Activated T-helper 1 cell treated with anti-CD3 and anti-CD28 coated beads, Interleukin-2, amount 50 U/mL, for 16 hours (primary cell): ENCODE data around the gene MAT2A.
"Not testable (repeated sequence)": the region's sequence is repeated elsewhere in the genome, so short reads cannot be mapped to it uniquely, and the experiment has no call there.

Experiments used
- DNase-seq, 2 donors: peaks; one replicate each; pipeline ENCODE4 v3.0.0-alpha.2; 2020; ENCODE audit warnings: low read depth in 1 of 2, low spot score in 1 of 2

The MAT2A gene

DNA sequence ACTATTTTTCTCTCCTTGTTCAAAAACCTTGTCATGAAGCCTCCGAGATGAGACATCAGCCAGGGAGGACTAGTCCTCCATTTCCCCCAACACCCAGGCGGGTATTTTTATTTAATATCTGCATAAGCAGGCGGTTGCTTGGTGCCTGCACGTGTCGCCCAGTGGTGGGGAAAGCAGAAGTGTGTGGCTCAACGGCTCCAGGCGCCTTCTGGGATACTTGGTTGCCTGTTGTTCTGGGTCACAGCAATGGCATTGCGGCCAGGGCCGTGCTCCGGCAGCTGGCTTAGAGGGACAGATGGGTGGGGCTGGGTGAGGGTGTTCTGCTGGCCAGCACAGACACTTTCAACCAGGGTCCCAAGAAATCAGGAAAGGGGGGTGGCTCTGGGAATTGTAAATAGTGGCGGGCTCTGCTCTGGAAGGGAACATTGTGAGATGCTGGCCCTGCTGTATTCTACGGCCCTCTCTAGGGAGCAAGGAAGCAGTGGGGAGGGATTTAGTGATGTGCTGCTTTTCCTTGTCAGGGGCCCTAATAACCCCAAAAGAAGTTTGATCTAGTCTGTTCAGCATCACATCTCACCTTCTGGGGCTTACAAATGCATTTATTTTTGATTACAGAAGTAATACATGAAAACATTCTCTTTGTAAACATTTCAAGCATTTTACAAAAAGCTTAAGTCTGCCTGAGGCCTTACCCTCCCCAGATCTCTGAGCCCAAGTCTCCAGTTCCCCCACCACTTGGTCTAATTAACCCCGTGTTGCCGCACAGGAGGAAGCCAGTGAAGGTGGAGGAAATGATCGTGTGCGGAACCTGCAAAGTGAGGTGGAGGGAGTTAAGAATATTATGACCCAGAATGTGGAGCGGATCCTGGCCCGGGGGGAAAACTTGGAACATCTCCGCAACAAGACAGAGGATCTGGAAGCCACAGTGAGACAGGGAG is 39.5 kb downstream of the MAT2A start:
- no peak for DNase-seq

DNA sequence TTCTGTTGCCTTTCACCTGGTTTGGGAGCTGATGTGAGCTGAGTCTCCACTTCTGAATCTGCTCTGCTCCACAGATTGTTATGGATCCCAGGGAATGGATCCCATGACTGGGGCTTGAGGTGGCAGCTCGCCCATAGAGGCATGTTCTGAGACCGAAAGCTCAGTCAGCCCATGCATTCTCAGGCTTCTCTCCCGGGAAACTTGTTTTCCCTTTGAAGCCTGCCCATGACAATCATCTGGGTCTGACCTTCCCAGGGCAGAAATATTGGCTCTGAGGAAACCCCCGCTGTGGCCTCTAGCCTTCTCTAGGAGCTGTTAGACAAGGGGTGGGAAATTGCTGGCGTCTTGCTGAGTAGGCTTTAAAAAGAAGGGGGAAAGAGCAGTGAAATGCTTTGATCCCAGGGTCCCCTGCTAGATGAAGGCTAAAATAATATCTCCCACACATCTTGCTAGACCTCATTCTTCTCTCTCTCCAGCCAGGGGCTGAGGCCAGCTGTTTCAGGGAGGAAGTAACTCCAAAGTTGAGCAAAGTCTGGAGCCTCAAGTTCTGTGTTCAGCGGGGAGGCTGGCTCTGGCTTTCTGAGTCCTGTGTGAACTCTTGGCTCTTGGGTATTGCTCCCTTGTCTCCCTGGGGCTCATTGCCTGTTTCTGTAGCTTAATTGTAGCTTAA is 40.4 kb downstream of the MAT2A start:
- DNase-seq, result no peak

DNA sequence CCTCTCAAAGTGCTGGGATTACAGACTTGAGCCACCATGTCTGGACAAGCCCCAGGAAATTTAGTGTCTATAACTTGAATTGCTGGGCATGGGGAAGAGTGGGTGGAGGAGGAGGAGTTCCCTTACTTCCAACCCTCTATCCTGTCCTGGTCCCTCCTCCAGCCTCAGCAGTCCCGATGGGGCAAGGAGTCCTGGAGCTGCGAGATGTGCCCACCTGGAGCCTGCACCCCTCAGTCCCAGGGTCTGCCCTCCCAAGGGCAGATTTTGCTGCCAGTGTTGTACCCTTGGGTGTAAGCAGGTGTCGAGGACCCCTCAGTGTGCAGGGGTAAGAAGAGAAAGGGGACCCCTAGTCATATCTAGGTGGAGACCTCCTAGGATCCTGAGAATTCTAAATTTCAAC is 41.2 kb downstream of the MAT2A start:
- DNase-seq, result no peak

DNA sequence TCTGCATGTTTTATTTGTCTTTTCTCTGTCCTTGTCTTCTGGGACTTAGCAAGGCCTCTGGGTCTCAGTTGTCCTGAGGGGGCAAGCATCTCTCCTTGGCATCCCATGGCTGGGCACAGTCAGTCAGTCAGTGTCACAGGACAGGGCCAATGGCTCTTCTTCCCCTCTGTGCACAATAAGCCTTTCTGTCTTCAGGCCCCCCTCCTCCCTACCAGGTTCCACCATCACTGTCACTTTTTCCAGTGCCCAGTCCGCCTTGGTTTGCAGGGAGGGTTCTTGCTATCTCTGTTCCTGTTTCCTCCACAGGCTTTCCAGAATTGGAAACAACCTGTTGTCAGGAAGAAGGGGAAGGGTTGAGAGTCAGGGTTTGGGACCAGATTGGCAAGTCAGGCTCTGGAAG is 43.5 kb downstream of the MAT2A start:
- no peak for DNase-seq

DNA sequence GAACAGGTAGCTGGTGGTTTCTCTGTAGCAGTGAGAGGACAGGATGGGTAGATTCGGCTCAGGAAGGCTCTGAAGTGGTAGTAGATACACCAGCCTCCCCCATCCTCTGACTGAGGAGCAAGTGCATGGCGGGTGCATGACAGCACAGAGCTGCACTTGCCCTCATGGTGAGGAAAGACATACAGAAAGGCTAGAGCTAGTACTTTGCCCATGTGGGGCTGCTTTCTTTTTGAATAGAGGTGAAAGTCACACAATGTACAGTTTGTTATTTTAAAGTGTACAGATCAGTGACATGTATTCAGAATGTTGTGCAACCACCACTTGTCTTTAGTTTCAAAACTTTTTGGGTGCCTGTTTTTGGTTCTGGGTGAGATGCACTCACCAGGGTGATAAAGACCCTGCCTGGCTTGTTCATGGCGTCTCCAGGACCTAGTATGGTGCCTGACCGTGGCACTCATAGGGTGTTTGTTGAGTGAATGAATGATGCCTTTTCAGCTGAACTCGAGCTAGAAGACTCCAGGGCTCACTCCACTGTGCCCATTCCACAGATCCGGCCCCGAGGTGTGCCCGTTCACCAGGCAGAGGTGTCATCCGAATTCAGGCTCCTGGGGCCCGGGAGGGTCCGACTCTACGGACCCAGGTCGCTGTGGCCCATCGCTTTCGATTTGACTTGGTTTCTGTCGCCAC is 44.8 kb downstream of the MAT2A start:
- DNase-seq, result no peak

DNA sequence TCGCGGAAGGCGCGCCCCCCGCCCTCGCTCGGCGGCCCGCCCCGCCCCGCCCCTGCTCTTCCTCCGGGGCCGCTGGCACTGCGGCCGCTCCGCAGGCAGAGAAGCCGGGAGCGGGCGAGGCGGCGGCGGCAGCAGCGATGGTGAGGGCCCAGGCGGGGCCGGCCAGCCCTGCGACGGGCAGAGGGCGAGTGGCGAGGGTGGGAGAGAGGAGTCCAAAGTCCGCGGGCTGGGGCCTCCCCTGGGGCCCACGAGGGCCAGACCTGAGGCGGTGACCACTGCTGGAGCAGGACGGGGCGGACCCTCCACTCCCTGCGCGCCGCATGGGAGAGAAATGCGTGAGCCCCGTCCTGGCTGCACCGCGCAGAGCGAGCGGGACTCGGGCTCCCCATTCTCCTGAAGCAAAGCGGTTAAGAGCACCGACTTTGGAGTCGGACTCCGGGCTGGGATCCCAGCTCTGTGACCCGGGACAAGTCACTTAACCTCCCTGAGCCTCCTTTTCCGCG is 45.4 kb downstream of the MAT2A start, which contains the start of gene VAMP5:
TSS of gene VAMP5 (plus strand) at position 78 of the 503 bp plus-strand sequence. CDS start at position 138, 60 bp downstream.
- no peak for DNase-seq

DNA sequence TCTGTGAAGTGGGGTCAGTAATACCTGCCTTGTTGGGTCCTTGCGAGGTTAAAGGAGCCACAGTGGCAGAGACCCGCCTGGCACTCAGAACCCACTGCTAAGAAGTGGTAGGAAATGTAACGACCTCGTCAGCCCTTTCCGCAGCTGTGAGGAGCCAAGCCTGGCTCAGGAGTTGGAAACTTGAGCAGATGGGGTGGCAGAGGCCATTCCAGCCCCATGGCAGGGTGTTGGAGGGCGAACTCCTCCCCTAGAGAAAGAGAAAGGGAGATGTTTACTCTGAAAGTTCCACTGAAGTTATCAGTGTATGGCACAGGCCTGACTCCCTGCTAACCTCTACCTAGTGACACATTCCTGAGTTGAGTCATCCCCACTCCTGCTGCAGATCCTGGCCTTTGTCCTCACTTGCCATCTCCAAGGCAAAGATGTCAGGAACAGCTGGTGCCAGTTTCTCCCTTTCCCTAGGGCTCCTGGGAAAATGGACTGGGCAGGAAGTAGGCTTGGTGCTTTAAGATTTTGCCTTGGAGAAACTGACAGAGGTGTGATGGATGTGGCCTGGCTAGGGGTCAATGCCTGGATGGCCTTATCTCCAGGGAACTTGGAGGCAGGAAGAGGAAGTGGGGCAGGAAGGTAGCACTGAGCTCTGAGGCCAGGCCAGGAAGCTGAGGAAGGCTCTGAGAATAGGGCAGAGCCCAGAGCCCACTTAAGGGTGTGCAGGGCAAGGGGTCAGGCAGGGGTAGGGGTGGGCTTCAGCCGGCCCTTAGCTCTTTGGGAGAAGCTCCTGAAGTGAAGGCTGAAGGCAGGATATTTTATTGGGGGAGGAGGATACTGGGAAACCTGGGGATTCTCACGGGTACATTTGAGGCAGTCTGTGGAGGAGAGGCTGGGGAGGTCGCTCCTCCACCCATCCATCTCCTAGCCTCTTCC is 46.2 kb downstream of the MAT2A start:
- DNase-seq, result no peak

DNA sequence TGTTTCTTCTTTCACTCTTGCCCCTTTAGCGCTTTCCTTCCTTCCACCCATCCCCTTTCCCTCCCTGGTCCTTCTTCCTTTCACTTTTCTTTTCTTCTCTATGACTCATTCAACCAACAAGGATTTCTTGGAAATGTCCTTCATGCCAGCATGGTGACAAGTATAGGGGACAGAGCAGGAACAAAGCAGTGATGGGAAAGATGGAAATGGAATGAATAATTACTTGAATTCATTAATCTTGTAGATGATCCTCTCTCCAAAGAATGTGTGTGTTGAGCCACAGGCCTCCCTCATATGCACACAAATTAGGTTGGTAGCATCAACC is 46.8 kb downstream of the MAT2A start:
- DNase-seq, result no peak

DNA sequence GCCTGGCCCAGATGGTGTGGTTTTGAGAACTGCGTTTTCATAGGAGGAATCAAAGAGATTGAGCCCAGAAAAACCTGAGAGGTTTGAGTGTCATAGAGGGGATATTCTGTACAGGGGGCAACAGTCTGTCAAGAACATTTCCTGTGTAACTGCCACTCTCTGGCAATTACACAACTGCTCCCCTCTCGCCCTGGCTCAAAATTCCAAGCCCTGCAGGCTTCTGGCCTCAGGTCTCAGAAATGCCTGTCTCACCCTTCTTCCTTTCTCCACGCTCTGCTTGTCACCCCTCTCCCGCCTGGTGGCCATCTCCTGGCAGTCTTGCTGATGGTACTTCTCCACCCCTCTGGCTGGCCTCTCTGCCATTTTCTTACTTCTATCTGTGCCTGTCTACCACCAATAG is 49.3 kb downstream of the MAT2A start:
- no peak for DNase-seq

DNA sequence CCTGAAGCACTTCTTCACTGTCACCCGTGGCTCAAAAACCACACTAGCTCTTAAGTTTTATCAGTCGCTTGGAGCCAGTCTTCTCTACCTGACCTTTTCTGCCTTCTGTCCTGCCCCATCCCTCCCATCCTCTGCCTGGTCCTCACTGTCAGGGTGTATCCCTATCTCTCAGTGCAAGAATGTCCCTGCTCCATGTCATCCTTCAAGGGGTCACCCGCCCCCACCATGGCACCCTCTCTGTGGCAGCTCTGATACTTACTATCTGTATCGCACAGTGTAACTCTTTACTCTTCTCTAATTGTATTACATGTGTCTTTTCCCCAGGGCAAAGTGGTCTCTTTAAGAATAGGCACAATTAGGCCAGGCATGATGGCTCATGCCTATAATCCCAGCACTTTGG is 49.7 kb downstream of the MAT2A start:
- DNase-seq, result no peak

DNA sequence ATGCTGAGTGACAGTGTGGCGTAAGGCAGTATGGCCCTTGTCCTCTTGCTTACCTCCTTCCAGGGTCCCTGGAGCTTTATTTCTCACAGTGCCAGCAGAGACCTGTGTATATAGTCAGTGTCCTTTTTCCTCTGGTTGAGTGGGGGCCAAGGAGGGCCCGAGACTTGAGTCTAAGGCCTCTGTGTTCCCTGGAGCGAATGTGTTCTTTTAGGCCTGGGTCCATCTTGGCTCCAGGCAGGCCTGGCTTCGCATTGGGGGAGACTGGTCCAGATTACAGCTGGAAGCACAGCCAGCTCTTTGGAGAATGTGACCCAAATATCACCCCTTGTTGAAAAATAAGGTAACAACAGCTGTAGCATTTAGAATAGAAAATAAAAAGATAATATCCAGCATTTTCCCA is 50.2 kb downstream of the MAT2A start:
- no peak for DNase-seq

DNA sequence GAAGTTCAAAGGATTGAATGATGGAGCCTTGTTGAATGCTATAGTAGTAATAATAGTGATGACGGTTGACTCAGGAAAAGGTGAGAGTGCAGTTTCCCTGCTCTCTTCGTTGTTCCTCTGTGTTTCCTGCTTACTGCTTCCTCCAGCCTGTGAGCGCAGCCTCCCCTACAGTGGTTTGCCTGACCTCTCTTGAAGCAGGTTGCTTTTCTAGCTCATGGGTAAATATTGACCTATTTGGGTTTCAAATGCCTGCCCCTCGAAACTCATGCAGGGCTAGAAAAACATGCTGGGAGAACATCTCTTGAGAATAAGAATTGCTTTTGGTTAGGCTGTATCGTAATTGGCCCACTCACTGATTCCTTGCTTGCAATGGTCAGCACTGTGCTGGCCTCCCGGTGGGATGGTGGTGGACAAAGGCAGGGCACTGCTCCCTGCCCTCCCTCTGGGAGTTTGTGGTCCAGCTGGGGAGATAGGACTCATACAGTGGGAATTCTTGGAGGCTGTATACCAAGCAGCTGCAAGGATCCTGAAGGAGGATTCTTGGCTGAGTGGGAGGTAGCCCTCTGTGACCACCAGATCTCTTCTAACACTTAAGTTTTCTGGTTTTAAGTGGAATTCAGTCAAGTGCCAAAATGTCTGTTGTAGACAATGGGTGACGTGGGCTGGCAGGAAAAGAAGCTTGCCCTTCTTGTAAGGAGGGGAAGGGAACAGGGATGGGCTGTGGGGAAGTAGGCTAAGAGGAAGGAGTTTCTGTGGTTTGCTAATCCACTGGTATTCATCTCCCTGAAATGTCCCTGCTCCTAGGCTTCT is 51.2 kb downstream of the MAT2A start:
- no peak for DNase-seq

DNA sequence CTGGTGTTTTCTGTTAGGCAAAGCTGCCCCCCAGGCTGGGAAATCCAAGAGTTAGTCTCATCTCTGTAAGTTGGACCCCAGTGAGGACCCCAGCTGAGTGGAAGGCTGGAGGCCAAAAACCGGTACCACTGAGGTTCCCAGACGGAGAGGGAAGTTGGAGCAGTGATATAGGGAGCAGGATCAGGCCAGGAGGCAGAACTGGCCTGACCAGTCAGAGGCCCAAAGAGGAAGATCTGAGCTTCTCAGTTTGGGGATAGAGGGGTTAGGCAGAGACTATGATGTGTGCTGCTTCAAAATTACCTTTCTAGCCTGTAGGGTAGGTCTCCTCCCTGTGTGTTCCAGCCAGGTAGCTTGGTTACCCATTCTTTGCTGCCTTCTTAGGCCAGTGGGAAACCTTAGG is 52.0 kb downstream of the MAT2A start:
- no peak for DNase-seq

DNA sequence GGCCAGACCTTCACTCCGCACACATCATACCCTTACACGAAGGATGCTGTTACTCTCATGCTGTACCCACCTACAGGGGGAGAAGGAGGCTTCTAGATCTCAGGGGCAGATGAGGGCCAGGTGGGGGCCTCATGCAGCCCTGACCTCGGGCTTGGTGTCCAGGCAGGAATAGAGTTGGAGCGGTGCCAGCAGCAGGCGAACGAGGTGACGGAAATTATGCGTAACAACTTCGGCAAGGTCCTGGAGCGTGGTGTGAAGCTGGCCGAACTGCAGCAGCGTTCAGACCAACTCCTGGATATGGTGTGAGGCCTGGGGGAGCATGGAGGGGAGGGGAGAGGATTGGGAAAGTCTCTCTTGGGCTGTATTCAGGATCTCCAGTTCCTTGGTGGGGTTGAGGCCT is 52.6 kb downstream of the MAT2A start:
- no peak for DNase-seq

DNA sequence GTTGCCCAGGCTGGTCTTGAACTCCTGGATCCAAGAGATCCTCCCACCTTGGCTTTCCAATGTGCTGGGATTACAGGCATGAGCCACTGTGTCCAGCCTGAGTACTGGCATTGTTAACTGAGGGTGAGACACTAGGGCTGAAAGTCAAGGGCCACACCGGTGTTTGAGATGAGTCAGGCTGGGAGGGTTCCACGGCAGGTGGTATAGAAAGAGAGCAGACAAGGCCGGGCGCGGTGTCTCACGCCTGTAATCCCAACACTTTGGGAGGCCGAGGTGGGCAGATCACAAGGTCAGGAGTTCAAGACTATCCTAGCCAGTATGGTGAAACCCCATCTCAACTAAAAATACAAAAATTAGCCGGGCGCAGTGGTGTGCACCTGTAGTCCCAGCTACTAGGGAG is 53.3 kb downstream of the MAT2A start:
- not testable (repeated sequence) for DNase-seq

DNA sequence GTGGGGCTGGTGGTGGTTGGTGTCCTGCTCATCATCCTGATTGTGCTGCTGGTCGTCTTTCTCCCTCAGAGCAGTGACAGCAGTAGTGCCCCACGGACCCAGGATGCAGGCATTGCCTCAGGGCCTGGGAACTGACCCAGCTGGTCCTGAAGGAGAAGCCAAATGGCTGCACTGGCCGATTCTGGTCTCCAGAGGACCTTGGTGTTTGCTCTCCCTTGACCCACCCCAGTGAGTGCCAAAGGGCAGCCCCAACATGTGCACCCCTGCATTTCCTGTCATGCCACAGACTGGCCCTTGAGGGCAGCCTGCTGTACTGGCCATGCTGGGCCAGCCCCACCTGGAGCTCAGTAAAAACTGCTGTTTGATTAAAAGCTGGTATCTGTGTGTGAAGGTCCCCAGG is 54.1 kb downstream of the MAT2A start:
- no peak for DNase-seq
